GM06990 (cell line): ENCODE results near the gene KIF21A.
A peak's percentile ranks its signal among the peaks of the same experiment; 100 is the strongest.

ENCODE experiments used
- DNase-seq: peaks from one replicate; pipeline ENCODE4 v3.0.0-alpha.2; 2011; ENCODE audit not compliant: insufficient read length; ENCODE audit errors: extremely low read depth
- H3K27me3 ChIP-seq: replicated peaks from 2 replicates; pipeline ENCODE4 v1.6.0; 2011; ENCODE audit warnings: low read length; ENCODE audit not compliant: control insufficient read depth, insufficient read depth
- H3K36me3 ChIP-seq: 2 replicates; pipeline ENCODE4 v1.5.1; 2011; ENCODE audit warnings: low read length; ENCODE audit not compliant: control insufficient read depth, insufficient read depth
- H3K4me3 ChIP-seq: replicated peaks from 2 replicates; pipeline ENCODE4 v1.5.1; 2011; ENCODE audit warnings: low read depth, mild to moderate bottlenecking, control low read depth, low read length
- TF ChIP-seq, protein P1 (sequence below): IDR thresholded peaks from 2 replicates; pipeline ENCODE4 v1.5.1; 2011; ENCODE audit warnings: low read length, control low read depth, mild to moderate bottlenecking, inconsistent platforms; ENCODE audit not compliant: insufficient read depth, poor library complexity, severe bottlenecking

The KIF21A gene, protein sequence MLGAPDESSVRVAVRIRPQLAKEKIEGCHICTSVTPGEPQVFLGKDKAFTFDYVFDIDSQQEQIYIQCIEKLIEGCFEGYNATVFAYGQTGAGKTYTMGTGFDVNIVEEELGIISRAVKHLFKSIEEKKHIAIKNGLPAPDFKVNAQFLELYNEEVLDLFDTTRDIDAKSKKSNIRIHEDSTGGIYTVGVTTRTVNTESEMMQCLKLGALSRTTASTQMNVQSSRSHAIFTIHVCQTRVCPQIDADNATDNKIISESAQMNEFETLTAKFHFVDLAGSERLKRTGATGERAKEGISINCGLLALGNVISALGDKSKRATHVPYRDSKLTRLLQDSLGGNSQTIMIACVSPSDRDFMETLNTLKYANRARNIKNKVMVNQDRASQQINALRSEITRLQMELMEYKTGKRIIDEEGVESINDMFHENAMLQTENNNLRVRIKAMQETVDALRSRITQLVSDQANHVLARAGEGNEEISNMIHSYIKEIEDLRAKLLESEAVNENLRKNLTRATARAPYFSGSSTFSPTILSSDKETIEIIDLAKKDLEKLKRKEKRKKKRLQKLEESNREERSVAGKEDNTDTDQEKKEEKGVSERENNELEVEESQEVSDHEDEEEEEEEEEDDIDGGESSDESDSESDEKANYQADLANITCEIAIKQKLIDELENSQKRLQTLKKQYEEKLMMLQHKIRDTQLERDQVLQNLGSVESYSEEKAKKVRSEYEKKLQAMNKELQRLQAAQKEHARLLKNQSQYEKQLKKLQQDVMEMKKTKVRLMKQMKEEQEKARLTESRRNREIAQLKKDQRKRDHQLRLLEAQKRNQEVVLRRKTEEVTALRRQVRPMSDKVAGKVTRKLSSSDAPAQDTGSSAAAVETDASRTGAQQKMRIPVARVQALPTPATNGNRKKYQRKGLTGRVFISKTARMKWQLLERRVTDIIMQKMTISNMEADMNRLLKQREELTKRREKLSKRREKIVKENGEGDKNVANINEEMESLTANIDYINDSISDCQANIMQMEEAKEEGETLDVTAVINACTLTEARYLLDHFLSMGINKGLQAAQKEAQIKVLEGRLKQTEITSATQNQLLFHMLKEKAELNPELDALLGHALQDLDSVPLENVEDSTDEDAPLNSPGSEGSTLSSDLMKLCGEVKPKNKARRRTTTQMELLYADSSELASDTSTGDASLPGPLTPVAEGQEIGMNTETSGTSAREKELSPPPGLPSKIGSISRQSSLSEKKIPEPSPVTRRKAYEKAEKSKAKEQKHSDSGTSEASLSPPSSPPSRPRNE (N-terminal part only)

DNA sequence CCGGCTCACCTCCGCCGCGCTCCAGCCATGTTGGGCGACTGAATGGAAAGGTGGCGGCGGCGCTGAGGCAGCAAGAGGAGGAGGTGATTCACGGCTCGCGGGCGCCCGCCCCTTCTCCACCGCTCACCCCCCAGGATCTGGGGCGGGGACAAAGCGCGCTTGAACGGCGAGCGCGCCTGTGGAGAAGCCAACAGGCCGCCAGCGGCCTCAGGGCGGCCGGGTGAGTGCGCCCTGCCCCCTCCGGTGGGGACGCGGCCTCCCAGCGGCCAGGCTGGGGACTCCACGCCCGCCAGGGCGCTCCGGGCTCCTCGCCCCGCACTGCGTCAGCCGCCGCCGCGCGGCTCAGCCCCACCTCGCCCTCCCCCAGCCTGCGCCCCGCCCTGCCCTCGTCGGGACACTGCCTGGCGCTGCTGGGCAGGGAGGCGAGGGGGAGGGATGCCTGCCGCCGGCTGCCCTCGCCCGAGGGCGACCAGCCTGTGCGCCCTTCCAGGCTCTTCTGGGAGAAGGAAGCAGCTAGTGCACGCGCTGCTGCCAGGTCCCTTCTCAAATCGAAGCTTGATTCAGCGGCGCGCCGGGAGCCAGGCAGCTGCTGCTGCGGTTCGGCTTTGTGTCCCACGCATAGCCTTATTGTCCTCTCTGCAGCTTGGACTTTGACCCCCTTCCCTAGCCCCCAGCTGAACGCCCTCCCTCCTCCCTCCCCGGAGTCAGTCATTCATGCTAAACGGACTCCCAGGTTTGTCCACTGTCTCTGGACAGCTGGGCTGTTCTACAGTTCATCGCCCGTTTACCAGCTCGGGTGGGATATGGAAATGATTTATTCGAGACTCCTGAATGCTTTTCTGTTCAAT lies at the start of gene KIF21A:
KIF21A (minus strand) TSS at position 40 of the 848 bp plus-strand sequence. CDS start 150 bp downstream, outside the sequence.
- Histone ChIP-seq H3K4me3 (peak within 1 kb of the TSS; percentile 82), H3K36me3 (no peaks in the 10 kb centered on the region)

DNA sequence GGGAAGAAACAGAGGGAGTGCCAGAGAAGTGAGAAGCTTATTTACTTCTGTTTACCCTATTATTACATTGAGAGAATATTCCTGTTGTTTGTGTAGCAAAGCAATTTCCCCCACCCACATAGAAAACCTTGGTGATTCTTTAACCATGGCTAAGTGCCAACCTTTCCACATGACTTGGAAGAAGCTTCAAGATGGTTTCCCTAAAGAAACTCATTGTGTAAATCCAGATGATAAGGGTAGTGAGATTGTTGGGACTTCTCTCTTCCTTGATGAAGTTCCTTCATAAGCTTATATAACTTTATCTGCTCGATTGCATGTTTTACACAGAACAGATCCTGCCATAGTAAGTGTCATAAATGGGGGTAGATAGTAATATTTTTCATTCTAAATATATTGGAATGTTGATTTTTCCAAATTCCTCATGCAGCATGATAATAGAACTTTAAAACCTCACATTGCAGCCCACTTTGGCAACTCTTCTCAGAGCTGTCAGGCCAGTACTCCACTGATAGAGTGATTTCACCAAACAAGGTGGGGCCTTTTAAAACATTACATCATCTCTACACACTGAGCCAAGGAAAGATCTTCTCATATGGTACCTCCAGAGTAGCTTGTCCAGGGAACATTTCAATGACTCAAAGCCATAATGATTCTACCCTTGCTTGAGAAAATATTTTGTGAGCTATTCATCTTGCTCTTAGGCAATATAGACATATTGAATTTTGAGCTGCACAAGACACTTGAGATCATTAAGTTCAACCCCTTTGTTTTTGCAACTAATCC lies 47.8 kb upstream of the KIF21A start:
- no peaks in the 10 kb centered on the region for H3K36me3 ChIP-seq

More for the DNA sequence above, at the start of gene KIF21A:
- DNase-seq = peak; percentile 96
- TF ChIP-seq, protein P1, sequence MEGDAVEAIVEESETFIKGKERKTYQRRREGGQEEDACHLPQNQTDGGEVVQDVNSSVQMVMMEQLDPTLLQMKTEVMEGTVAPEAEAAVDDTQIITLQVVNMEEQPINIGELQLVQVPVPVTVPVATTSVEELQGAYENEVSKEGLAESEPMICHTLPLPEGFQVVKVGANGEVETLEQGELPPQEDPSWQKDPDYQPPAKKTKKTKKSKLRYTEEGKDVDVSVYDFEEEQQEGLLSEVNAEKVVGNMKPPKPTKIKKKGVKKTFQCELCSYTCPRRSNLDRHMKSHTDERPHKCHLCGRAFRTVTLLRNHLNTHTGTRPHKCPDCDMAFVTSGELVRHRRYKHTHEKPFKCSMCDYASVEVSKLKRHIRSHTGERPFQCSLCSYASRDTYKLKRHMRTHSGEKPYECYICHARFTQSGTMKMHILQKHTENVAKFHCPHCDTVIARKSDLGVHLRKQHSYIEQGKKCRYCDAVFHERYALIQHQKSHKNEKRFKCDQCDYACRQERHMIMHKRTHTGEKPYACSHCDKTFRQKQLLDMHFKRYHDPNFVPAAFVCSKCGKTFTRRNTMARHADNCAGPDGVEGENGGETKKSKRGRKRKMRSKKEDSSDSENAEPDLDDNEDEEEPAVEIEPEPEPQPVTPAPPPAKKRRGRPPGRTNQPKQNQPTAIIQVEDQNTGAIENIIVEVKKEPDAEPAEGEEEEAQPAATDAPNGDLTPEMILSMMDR = peak; percentile 20
- H3K27me3 ChIP-seq = no peaks in the 10 kb centered on the region

DNA sequence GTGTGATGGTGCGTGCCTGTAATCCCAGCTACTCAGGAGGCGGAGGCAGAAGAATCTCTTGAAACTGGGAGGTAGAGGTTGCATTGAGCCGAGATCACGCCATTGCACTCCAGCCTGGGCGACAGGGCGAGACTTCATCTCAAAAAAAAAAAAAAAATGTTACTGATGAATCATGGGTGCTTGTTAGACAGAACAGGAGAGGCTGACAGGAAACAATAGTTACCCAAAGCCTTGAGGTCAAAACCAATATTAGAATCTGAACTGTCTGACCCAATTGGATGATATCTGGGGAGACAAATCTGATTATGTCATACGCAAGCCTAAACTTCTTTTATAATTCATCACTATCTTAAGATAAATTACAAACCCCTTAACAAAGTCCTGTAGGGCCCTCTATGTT lies 40.7 kb upstream of the KIF21A start:
- Histone ChIP-seq H3K36me3 (no peaks in the 10 kb centered on the region), H3K27me3 (no peaks in the 10 kb centered on the region), H3K4me3 (no peak overlapping the region)
- DNase-seq = no peak
- TF ChIP-seq, protein P1 = no peak

More for the DNA sequence above, 47.8 kb upstream of the KIF21A start:
- H3K27me3 ChIP-seq = no peaks in the 10 kb centered on the region
- no peak for DNase-seq
- no peak overlapping the region for H3K4me3 ChIP-seq
- TF ChIP-seq, protein P1 = no peak

DNA sequence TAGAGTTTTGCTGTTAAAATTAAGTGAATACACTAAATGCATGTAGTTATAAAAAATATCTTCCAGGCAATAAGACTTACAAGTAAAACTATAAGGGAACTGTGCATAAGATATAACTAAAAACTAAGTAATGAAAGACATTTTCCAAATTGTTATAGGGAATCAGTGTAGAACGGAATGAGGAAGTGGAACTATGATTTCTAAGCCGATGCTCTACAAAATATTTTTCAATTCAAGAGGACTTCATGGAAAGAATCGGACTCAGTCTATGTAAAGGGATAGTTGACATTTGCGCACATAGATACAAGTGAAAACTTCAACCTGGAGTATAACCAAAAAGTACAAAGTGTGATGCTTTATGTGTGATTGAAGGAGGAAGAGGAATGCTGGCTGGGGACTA lies 40.1 kb upstream of the KIF21A start:
- Histone ChIP-seq H3K36me3 (no peaks in the 10 kb centered on the region), H3K4me3 (no peak overlapping the region), H3K27me3 (no peaks in the 10 kb centered on the region)
- TF ChIP-seq, protein P1 = no peak
- DNase-seq = no peak
